Measurements from ENCODE around the gene LRP11. TPM values are rescaled to one million over a fixed set of nuclear protein-coding genes. Genes with fewer than 3 reads are reported as not detected.

LRP11 gene
- total RNA-seq, 1 donor from 2014 or later = 3.5 TPM

DNA sequence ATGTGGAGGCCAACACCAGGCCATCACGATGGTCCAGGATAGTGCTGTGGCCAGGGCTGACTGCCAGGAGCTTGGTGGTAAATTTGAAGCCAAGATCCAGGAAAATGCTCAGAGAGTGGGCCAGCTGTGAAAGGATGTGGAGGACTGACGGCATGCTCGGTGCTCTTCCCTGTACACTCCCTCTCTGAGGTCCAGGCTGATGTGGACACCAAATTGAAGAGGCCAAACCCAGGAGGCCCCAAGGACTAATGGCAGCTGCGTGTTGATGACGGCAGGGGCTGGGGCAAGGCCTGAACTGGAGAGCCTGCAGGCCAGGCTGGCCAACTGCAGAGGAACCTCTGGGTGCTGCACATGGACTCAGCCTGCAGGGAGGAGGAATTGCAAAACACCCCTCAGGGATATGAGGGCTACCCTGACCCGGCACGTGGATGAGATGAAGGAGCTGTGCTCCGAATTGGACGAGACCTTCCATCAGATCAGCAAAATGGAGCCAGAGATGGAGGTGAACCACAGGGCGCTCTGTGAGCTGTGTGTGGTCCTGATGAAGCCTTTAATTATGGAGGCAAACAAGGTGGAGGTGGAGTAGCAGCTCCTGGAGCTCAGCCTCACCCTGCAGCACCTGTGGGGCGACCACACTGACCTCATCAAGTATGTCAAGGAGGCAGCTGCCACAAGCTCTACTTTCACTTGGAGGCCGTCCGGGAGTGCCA is 40.7 kb upstream of the LRP11 start:
- no peaks in the 10 kb centered on the region for H3K36me3 Mint-ChIP-seq (ENCODE audit: low read depth)
- H3K27ac Mint-ChIP-seq = no peak overlapping the region
- no peak for DNase-seq (ENCODE audit: low spot score)
- no peak overlapping the region for H3K4me3 Mint-ChIP-seq
- no peaks in the 10 kb centered on the region for H3K4me1 Mint-ChIP-seq (ENCODE audit: low read depth)
- H3K9me3 Mint-ChIP-seq = peaks cover 6% of the 10 kb centered on the region
- H3K27me3 Mint-ChIP-seq (ENCODE audit: insufficient read depth) = peaks cover 11% of the 10 kb centered on the region
- intact Hi-C loops (cut with micrococcal nuclease) = no loop called here

- H3K27me3 Mint-ChIP-seq (ENCODE audit: insufficient read depth) = peaks cover 12% of the 10 kb centered on the region
- intact Hi-C loops (cut with micrococcal nuclease) = no loop called here
- peaks cover 6% of the 10 kb centered on the region for H3K9me3 Mint-ChIP-seq
- no peak overlapping the region for H3K27ac Mint-ChIP-seq
- no peaks in the 10 kb centered on the region for H3K36me3 Mint-ChIP-seq (ENCODE audit: low read depth)
- no peaks in the 10 kb centered on the region for H3K4me1 Mint-ChIP-seq (ENCODE audit: low read depth)
- no peak for DNase-seq (ENCODE audit: low spot score)
- H3K4me3 Mint-ChIP-seq = no peak overlapping the region
These were observed 39.9 kb upstream of the LRP11 start for GRCh38 chr6:149903938-149904611.

DNA sequence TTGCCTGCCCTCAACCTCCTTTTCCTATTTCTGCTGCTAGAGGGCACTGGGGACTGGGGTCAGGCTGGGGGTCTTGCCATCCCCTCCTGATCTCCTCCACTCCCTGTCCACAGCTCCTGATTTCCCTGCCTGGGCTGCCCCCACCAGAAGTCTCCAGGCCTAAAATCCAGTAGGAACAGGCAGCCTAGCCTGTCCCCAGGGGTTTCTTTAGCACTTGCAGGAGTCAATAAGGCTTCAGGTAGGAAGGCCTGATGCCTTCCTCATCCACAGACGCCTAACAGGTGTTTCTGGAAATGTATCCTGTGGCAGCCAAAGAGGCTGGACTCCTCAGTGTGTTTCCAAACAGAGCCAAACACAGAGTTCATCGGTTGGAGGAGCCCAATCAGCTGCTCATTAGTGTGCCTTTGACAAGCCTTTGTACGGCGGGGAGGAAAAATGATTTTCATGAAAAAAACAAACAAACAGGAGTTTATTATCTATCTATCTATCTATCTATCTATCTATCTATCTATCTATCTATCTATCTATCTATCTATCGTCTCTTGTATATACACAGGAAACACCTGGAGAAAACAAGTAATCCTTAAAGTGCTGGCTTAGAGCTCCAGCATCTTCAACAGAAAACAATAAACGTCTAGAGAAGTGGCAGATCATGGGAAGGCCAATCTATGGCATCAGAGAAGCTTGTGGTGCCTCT is 37.4 kb upstream of the LRP11 start:
- intact Hi-C loops (cut with micrococcal nuclease) = no loop called here

DNA sequence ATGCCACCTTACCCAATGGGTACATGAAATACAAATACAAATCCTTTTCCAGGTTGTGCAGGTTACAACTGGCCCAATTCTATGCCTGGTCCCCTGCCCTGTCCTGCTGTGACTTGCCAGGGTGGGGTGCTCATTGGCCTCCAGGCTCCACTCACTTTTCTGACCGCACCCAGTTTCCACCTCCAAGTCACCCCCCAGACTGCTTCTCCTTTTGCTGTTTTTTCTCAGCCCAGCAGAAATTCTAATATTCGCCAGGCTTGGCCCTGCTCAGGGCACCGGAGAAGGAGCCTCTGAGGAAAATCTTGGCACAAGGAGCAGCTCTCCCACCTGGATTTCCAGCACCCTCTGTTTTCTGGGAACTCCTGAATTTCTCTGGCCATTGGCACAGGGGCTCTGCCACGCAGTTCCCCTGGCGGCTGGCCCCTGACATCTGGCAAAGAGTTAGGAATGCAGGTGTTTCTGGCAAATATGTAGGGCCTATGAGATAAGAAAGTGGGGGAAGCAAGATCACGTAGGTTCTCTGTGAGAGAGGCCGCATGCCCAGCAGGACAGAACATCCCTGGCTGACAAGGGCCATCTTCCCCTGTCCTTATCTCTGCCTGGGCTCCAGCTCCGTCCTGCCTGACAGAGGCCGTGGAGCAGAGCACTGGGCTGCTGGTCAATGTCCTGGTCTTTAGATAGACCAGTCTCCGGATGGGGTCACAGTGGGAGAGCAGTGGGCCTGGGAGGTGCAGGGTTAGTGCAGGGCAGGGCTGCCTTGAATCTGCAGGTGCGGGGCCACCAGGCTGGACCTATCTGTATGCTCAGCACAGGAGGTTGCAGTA is 36.7 kb upstream of the LRP11 start:
- no peak overlapping the region for H3K4me3 Mint-ChIP-seq
- DNase-seq (ENCODE audit: low spot score) = no peak
- peaks cover 16% of the 10 kb centered on the region for H3K27me3 Mint-ChIP-seq (ENCODE audit: insufficient read depth)
- H3K36me3 Mint-ChIP-seq (ENCODE audit: low read depth) = no peaks in the 10 kb centered on the region
- peaks cover 10% of the 10 kb centered on the region for H3K4me1 Mint-ChIP-seq (ENCODE audit: low read depth)
- no peaks in the 10 kb centered on the region for H3K9me3 Mint-ChIP-seq
- intact Hi-C loops (cut with micrococcal nuclease) = no loop called here
- no peak overlapping the region for H3K27ac Mint-ChIP-seq

More for the DNA sequence above, 37.4 kb upstream of the LRP11 start:
- Mint-ChIP-seq H3K9me3 (no peaks in the 10 kb centered on the region), H3K36me3 (ENCODE audit: low read depth) (no peaks in the 10 kb centered on the region), H3K4me3 (no peak overlapping the region), H3K27me3 (ENCODE audit: insufficient read depth) (peaks cover 16% of the 10 kb centered on the region), H3K27ac (no peak overlapping the region), H3K4me1 (ENCODE audit: low read depth) (peaks cover 2% of the 10 kb centered on the region)
- no peak for DNase-seq (ENCODE audit: low spot score)

DNA sequence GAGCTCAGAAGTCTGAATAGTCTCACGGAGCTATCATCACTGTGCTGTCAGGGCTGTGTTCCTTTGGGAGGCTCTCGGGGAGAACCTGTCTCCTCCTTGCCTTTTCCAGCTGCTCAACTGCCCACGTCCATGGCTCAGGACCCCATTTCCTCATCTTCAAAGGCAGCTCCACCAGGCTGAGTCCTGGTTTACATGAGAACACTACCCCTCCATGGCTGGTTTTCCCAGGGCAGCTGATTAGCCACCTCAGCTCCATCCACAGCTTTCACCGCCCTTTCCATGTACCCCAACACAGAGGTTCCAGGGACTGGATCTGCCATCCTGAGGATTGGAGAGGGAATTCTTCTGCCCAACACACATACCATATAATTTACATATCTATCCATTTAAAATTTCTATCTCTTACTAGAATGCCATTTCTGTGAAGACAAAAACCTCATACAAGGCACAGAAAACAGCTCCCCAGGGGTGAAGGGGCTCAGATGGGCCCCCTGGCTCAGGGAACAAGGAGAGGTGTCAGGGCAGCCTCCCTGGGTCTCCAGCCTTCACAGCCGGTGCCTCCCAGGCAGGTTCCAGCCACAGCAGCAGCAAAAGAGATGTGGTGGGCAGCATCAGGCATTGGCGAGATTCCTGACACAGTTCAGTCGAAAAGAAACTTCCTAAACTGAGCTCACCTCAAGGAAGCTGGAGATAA is 35.9 kb upstream of the LRP11 start:
- DNase-seq (ENCODE audit: low spot score) = no peak
- Mint-ChIP-seq H3K27me3 (ENCODE audit: insufficient read depth) (peaks cover 16% of the 10 kb centered on the region), H3K4me1 (ENCODE audit: low read depth) (peaks cover 14% of the 10 kb centered on the region), H3K4me3 (no peak overlapping the region), H3K9me3 (no peaks in the 10 kb centered on the region), H3K36me3 (ENCODE audit: low read depth) (no peaks in the 10 kb centered on the region), H3K27ac (no peak overlapping the region)
- intact Hi-C loops (cut with micrococcal nuclease) = no loop called here

GRCh38 chr6:149899486-149899885 is 35.3 kb upstream of the LRP11 start:
- H3K27ac Mint-ChIP-seq = no peak overlapping the region
- H3K36me3 Mint-ChIP-seq (ENCODE audit: low read depth) = no peaks in the 10 kb centered on the region
- H3K4me3 Mint-ChIP-seq = no peak overlapping the region
- H3K9me3 Mint-ChIP-seq = no peaks in the 10 kb centered on the region
- DNase-seq (ENCODE audit: low spot score) = no peak
- H3K27me3 Mint-ChIP-seq (ENCODE audit: insufficient read depth) = peaks cover 17% of the 10 kb centered on the region
- H3K4me1 Mint-ChIP-seq (ENCODE audit: low read depth) = peaks cover 18% of the 10 kb centered on the region
- intact Hi-C loops (cut with micrococcal nuclease) = no loop called here

- intact Hi-C loops (cut with micrococcal nuclease) = no loop called here
- Mint-ChIP-seq H3K36me3 (ENCODE audit: low read depth) (no peaks in the 10 kb centered on the region), H3K4me1 (ENCODE audit: low read depth) (peaks cover 20% of the 10 kb centered on the region), H3K4me3 (no peak overlapping the region), H3K9me3 (no peaks in the 10 kb centered on the region), H3K27me3 (ENCODE audit: insufficient read depth) (peaks cover 22% of the 10 kb centered on the region), H3K27ac (no peak overlapping the region)
- DNase-seq (ENCODE audit: low spot score) = no peak
These were observed 34.8 kb upstream of the LRP11 start for GRCh38 chr6:149898966-149899365.

DNA sequence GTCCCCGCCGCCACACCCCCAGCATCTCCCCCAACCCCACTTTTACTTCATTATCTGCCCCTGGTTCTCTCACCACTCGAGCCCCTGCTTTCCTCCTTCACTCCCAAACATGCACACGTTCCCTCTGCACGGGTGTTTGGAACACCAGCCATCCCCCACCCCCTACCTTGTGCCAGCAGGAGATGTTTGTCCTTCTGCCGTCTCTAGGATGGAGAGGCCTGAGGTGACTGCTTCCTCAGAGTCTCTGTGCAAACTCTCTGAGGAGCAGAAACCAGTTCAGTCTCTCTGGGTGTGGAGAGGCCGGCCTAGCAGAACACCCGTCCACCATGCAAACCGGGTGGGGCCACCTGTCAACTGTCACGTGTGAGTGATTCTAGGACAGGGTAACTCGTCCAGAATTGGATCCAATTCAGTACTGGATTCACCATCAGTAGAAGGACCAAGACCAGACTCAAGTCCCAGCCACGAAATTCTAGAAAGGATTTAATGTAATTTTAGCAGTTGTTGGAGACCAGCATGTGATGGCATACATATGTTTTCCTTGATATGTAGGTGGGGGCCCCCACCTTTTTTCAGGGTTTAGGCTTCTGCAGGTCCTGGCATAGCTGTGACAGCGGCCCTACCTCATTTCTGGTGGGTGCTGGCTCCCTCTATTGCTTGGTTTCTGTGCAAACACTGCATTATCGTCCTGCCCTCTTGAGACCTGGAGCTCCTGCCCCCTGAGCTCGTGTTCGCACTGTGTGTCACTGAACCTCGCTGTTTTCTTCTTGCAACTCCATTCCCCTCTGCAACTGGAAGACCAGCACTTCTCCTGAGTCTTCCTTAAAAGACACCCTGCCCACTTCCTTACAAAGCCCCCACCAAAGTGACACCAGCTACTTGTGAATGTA is 33.9 kb upstream of the LRP11 start, which contains the start of gene RAET1E:
Gene RAET1E, minus strand, starts transcription at position 259 of the 890 bp plus-strand sequence. CDS start 7,212 bp downstream, outside the sequence.
- Mint-ChIP-seq H3K4me3 (no peak within 1 kb of the TSS), H3K9me3 (no peaks in the 10 kb centered on the region), H3K36me3 (ENCODE audit: low read depth) (no peaks in the 10 kb centered on the region), H3K4me1 (ENCODE audit: low read depth) (peaks cover 20% of the 10 kb centered on the region), H3K27ac (no peak within 1 kb of the TSS), H3K27me3 (ENCODE audit: insufficient read depth) (peaks cover 28% of the 10 kb centered on the region)
- intact Hi-C loops (cut with micrococcal nuclease) = no loop called here
- no peak for DNase-seq (ENCODE audit: low spot score)

GRCh38 chr6:149897015-149897697 is 33.0 kb upstream of the LRP11 start:
- Mint-ChIP-seq H3K4me1 (ENCODE audit: low read depth) (peaks cover 20% of the 10 kb centered on the region), H3K27me3 (ENCODE audit: insufficient read depth) (peaks cover 30% of the 10 kb centered on the region), H3K4me3 (no peak overlapping the region), H3K36me3 (ENCODE audit: low read depth) (no peaks in the 10 kb centered on the region), H3K27ac (no peak overlapping the region), H3K9me3 (no peaks in the 10 kb centered on the region)
- intact Hi-C loops (cut with micrococcal nuclease) = no loop called here
- DNase-seq (ENCODE audit: low spot score) = no peak

DNA sequence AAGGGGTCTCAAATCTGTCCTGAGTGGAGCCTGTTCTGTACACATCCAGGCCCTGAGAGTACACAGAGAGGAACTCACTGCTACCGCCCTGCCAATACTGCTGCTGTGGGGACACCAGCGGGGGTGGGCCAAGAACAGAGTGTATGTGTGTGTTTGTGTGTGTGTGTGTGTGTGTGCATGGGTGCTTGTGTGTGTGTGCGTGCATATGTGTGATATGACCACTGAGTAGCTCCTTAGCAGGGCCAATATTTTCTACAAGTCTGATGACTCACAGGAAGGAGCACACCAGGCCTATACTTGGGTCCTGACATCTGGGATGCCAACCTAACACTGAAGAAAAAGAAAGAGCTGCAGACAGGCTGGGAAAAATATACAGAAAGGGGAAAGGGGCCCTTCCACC is 32.3 kb upstream of the LRP11 start:
- Mint-ChIP-seq H3K4me3 (no peak overlapping the region), H3K27ac (no peak overlapping the region), H3K36me3 (ENCODE audit: low read depth) (no peaks in the 10 kb centered on the region), H3K4me1 (ENCODE audit: low read depth) (peaks cover 20% of the 10 kb centered on the region), H3K27me3 (ENCODE audit: insufficient read depth) (peaks cover 28% of the 10 kb centered on the region), H3K9me3 (no peaks in the 10 kb centered on the region)
- no peak for DNase-seq (ENCODE audit: low spot score)
- intact Hi-C loops (cut with micrococcal nuclease) = no loop called here

DNA sequence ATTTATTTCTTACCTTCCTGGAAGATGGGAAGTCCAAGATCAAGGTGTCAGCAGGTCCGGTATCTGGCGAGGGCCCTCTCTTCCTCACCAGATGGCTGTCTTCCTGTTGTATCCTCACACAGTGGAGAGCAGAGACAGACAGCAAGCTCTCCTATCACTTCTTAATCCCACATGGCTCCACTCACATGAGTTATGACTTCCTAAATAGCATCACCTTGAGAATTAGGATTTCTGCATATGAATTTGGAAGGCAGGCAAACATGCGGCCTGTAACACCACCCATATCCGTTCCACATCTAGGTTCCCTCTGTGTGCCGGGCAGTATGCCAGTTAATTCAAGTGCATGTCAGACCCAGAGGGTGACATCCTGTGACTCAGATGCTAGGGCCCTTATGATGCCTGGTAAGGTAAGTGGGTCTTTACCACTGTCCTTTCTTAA is 31.7 kb upstream of the LRP11 start:
- Mint-ChIP-seq H3K4me3 (no peak overlapping the region), H3K9me3 (no peaks in the 10 kb centered on the region), H3K27ac (no peak overlapping the region)

More for the DNA sequence above, 31.7 kb upstream of the LRP11 start:
- intact Hi-C loops (cut with micrococcal nuclease) = no loop called here
- no peak for DNase-seq (ENCODE audit: low spot score)
- H3K4me1 Mint-ChIP-seq (ENCODE audit: low read depth) = peaks cover 20% of the 10 kb centered on the region
- no peaks in the 10 kb centered on the region for H3K36me3 Mint-ChIP-seq (ENCODE audit: low read depth)
- peaks cover 32% of the 10 kb centered on the region for H3K27me3 Mint-ChIP-seq (ENCODE audit: insufficient read depth)
